Osteoblast (primary cell): ENCODE measurements around the gene MBD6. TPM values are rescaled to one million over a fixed set of nuclear protein-coding genes. Genes with fewer than 3 reads are reported as not detected.
A peak's percentile ranks its signal among the peaks of the same experiment; 100 is the strongest.

Experiments
- DNase-seq: peaks from one replicate; pipeline ENCODE4 v3.0.0; 2011; ENCODE audit warnings: low spot score, mixed read lengths; ENCODE audit not compliant: insufficient read length; ENCODE audit errors: missing footprints
- H2AFZ ChIP-seq: 2 replicates; pipeline ENCODE4 v1.6.0; 2011; ENCODE audit warnings: mild to moderate bottlenecking, low read length
- H3K27ac ChIP-seq: 2 replicates; pipeline ENCODE4 v1.5.1; 2011; ENCODE audit warnings: mild to moderate bottlenecking, low read depth, low read length, moderate library complexity
- H3K27me3 ChIP-seq: 2 replicates; pipeline ENCODE4 v1.6.0; 2012; ENCODE audit warnings: mild to moderate bottlenecking, control low read depth, inconsistent platforms, low read length, moderate library complexity; ENCODE audit not compliant: insufficient read depth
- H3K36me3 ChIP-seq: 2 replicates; pipeline ENCODE4 v1.5.1; 2011; ENCODE audit warnings: mild to moderate bottlenecking, low read length, control low read depth, moderate library complexity; ENCODE audit not compliant: insufficient read depth
- H3K4me1 ChIP-seq: 2 replicates; pipeline ENCODE4 v1.5.1; 2011; ENCODE audit warnings: mild to moderate bottlenecking, low read length, control low read depth, moderate library complexity; ENCODE audit not compliant: insufficient read depth
- H3K4me2 ChIP-seq: 2 replicates; pipeline ENCODE4 v1.6.0; 2011; ENCODE audit warnings: mild to moderate bottlenecking, low read length; ENCODE audit not compliant: insufficient read depth
- H3K4me3 ChIP-seq: fragments of 200-600 bp; sonication (generic); 3 replicates; pipeline ENCODE4 v1.5.1; 2012; ENCODE audit warnings: mild to moderate bottlenecking, low read length, inconsistent platforms; ENCODE audit not compliant: insufficient read depth
- H3K79me2 ChIP-seq: 2 replicates; pipeline ENCODE4 v1.6.0; 2012; ENCODE audit warnings: mild to moderate bottlenecking, low read length, control low read depth, inconsistent platforms; ENCODE audit not compliant: insufficient read depth
- H3K9me3 ChIP-seq: 2 replicates; pipeline ENCODE4 v1.5.1; 2011; ENCODE audit warnings: low read depth, low read length, control low read depth
- H4K20me1 ChIP-seq: 2 replicates; pipeline ENCODE4 v1.6.0; 2012; ENCODE audit warnings: mild to moderate bottlenecking, low read length, control low read depth; ENCODE audit not compliant: insufficient read depth
- CTCF ChIP-seq: IDR thresholded peaks from 2 replicates; pipeline ENCODE4 v1.5.1; 2011; ENCODE audit warnings: mild to moderate bottlenecking, low read depth, low read length, moderate library complexity; ENCODE audit errors: extremely low read depth
- total RNA-seq: library from RNA; depleted of rRNA; stranded (reverse); fragments of >200 nt; gene quantifications from 2 replicates; pipeline ENCODE4 v1.2.3, GENCODE V29; 2012

MBD6 gene
- total RNA-seq, 1 donor: 5.8 TPM

GRCh38 chr12:57534250-57534649, 11.6 kb downstream of the MBD6 start:
- H3K4me2 ChIP-seq: no peak overlapping the region
- peaks cover 20% of the 10 kb centered on the region for H4K20me1 ChIP-seq
- H3K4me3 ChIP-seq: no peak overlapping the region
- no peak overlapping the region for H2AFZ ChIP-seq
- no peaks in the 10 kb centered on the region for H3K4me1 ChIP-seq
- DNase-seq: no peak
- H3K27me3 ChIP-seq: no peaks in the 10 kb centered on the region
- no peak for TF ChIP-seq CTCF
- H3K27ac ChIP-seq: no peak overlapping the region
- H3K36me3 ChIP-seq: peaks cover 83% of the 10 kb centered on the region
- H3K9me3 ChIP-seq: no peaks in the 10 kb centered on the region
- H3K79me2 ChIP-seq: peaks cover 19% of the 10 kb centered on the region

GRCh38 chr12:57534991-57535543, 12.4 kb downstream of the MBD6 start:
- Histone ChIP-seq H2AFZ (no peak overlapping the region), H4K20me1 (peaks cover 18% of the 10 kb centered on the region), H3K79me2 (peaks cover 24% of the 10 kb centered on the region), H3K9me3 (no peaks in the 10 kb centered on the region), H3K4me1 (no peaks in the 10 kb centered on the region), H3K27ac (no peak overlapping the region), H3K4me3 (no peak overlapping the region), H3K4me2 (no peak overlapping the region), H3K27me3 (no peaks in the 10 kb centered on the region), H3K36me3 (peaks cover 81% of the 10 kb centered on the region)
- TF ChIP-seq CTCF: no peak
- DNase-seq: peak; percentile 85

GRCh38 chr12:57535764-57536596, 13.4 kb downstream of the MBD6 start:
- peaks cover 16% of the 10 kb centered on the region for H4K20me1 ChIP-seq
- H3K36me3 ChIP-seq: peaks cover 79% of the 10 kb centered on the region
- no peak overlapping the region for H3K4me3 ChIP-seq
- H3K4me1 ChIP-seq: no peaks in the 10 kb centered on the region
- no peak for TF ChIP-seq CTCF
- no peak overlapping the region for H3K4me2 ChIP-seq
- peaks cover 33% of the 10 kb centered on the region for H3K79me2 ChIP-seq
- H2AFZ ChIP-seq: no peak overlapping the region
- H3K9me3 ChIP-seq: no peaks in the 10 kb centered on the region
- no peak overlapping the region for H3K27ac ChIP-seq
- DNase-seq: no peak
- H3K27me3 ChIP-seq: no peaks in the 10 kb centered on the region

GRCh38 chr12:57536597-57536942, 13.9 kb downstream of the MBD6 start:
- H3K4me1 ChIP-seq: peaks cover 5% of the 10 kb centered on the region
- TF ChIP-seq CTCF: no peak
- H3K27me3 ChIP-seq: no peaks in the 10 kb centered on the region
- H4K20me1 ChIP-seq: peaks cover 22% of the 10 kb centered on the region
- peaks cover 79% of the 10 kb centered on the region for H3K36me3 ChIP-seq
- peaks cover 39% of the 10 kb centered on the region for H3K79me2 ChIP-seq
- no peaks in the 10 kb centered on the region for H3K9me3 ChIP-seq
- no peak overlapping the region for H2AFZ ChIP-seq
- no peak for DNase-seq
- no peak overlapping the region for H3K4me2 ChIP-seq
- no peak overlapping the region for H3K4me3 ChIP-seq
- H3K27ac ChIP-seq: no peak overlapping the region
